Measurements from ENCODE around the gene CMTM2. TPM values are rescaled to one million over a fixed set of nuclear protein-coding genes. Genes with fewer than 3 reads are reported as not detected.
A peak's percentile ranks its signal among the peaks of the same experiment; 100 is the strongest.

The CMTM2 gene
- total and polyA plus RNA-seq, 9 of the 15 experiments (the other 6 are each of a cell fraction or from before 2014, with no cell fraction given): not detected

GRCh38 chr16:66598111-66598510 lies 18.8 kb downstream of the CMTM2 start (continued):
- TF ChIP-seq AFF4 (CRISPR knock-in tag; IDR thresholded peaks at IDR 0.05) (no peak), HNRNPLL (IDR thresholded peaks at IDR 0.05; ENCODE audit: low read depth, low read length, poor library complexity, severe bottlenecking) (no peak), PRMT5 (CRISPR knock-in tag; IDR thresholded peaks at IDR 0.05) (no peak), NR0B1 (IDR thresholded peaks at IDR 0.05; ENCODE audit: partially characterized antibody) (no peak), RCOR1 (IDR thresholded peaks at IDR 0.05; ENCODE audit: borderline replicate concordance in 1 of 2, low read depth in 2 of 2, low read length in 2 of 2) (no peak), ZBTB7A (IDR thresholded peaks at IDR 0.05; ENCODE audit: borderline replicate concordance, control insufficient read depth, low read depth, low read length) (no peak), NBN (IDR thresholded peaks at IDR 0.05; ENCODE audit: low read depth) (no peak), PKNOX1 (IDR thresholded peaks at IDR 0.05) (peak; percentile 50; the same call in 1 of the 2 replicates), SRSF1 (IDR thresholded peaks at IDR 0.05; ENCODE audit: low read depth, low read length) (no peak), SAFB (IDR thresholded peaks at IDR 0.05; ENCODE audit: borderline replicate concordance, low read depth, low read length) (no peak), HMG20B (CRISPR knock-in tag; IDR thresholded peaks at IDR 0.05) (no peak), CREBBP (IDR thresholded peaks at IDR 0.05; ENCODE audit: low read depth, low read length) (no peak), RAD21 (CRISPR knock-in tag; conservative IDR thresholded peaks at IDR 0.05 in 1 of 2, IDR thresholded peaks at IDR 0.05 in 1 of 2) (no peak), HES1 (IDR thresholded peaks at IDR 0.05; ENCODE audit: low read depth) (no peak), RFX5 (IDR thresholded peaks at IDR 0.05; ENCODE audit: low read depth, low read length) (no peak), RNF219 (CRISPR knock-in tag; IDR thresholded peaks at IDR 0.05) (no peak), CREM (IDR thresholded peaks at IDR 0.05; ENCODE audit: low read depth) (peak; percentile 18; the same call in 1 of the 2 replicates)

All from K562 (cell line).